SK-MEL-5 (cell line): ENCODE measurements around the gene ECPAS. TPM values are rescaled to one million over a fixed set of nuclear protein-coding genes. Genes with fewer than 3 reads are reported as not detected.
"Not testable (repeated sequence)": the region's sequence is repeated elsewhere in the genome, so short reads cannot be mapped to it uniquely, and the experiment has no call there.

Experiments used
- DNase-seq: peaks from one replicate; pipeline ENCODE4 v3.0.0-alpha.2; 2016; ENCODE audit warnings: low read depth, low spot score
- in situ Hi-C: cut with HindIII; loops from 2 replicates; pipeline ENCODE4 v1.10.0; 2016; ENCODE audit warnings: low sequenced_read_pairs, high pct_unique_total_duplicates, low pct_unique_long_range_greater_than_20kb
- total RNA-seq: library from RNA; depleted of rRNA; stranded (reverse); fragments of >200 nt; shearing (Covaris generic); gene quantifications from 2 replicates; pipeline ENCODE4 v1.2.3, GENCODE V29; 2014

ECPAS gene
- total RNA-seq, 1 experiment from 2014 or later, result 54.1 TPM

DNA sequence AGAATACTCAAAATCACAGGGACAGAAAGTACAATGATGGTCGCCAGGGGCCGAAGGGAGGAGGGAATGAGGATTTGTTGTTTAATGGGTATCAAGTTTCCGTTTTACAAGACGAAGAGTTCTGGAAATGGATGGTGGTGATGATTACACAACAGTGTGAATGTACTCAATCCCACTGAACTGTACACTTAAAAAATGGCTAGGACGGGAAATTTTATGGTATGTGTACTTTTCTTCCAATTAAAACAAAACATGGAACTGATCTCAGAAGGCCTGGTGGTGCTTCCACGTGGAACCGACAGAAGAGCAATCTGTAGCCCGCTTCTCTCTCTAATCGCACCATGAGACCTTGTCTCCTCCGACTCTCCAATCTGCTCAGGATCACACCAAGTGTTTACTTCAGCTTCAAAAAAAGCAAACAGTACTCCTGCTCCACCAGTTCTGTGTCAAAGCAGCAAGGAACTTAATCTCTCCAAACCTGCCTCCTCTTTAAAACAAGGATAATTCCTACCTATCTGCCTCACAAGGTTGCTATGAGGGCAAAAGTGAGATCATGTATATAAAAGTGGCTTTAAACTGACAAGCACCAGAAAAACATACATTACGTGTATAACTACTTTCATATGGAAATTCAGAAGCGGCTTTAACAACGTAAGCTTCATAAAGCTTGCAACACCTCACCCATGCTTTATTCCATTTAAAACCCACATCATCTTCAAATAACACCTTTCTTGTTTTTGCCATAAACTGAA is 2.1 kb downstream of the ECPAS start:
- in situ Hi-C loops, result no loop called here
- DNase-seq, result no peak

DNA sequence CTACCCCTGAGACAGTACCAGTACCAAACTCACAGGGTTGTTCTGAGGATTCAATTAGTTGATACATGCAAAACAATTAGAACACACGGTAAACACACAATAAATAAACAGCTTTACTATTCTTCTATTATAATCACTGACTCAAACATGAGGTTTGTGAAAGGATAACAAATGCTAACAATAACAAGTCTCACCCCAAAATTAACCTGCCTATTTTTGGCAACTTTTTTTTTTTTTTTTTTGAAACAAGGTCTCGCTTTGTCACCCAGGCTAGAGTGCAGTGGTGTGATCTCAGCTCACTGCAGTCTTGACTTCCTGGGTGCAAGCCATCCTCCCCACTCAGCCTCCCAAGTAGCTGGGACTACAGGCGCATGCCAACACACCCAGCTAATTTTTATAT is 6.5 kb downstream of the ECPAS start:
- in situ Hi-C loops, result no loop called here
- DNase-seq, result no peak

DNA sequence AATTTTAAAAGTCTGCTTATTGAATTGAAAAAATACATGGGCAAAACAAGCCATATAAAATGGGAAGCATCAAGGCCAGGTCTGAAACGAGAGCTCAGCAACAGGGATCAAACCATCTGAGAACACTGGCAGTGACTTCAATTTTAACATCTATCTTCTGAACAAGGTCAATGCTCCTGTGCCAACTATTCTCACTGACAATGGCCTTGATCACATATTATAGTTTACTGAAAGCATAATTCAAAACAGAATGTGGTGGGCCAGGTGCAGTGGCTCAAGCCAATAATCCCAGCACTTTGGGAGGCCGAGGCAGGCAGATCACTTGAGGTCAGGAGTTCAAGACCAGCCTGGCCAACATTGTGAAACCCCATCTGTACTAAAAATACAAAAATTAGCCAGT is 9.0 kb downstream of the ECPAS start:
- no peak for DNase-seq
- in situ Hi-C loops, result no loop called here

DNA sequence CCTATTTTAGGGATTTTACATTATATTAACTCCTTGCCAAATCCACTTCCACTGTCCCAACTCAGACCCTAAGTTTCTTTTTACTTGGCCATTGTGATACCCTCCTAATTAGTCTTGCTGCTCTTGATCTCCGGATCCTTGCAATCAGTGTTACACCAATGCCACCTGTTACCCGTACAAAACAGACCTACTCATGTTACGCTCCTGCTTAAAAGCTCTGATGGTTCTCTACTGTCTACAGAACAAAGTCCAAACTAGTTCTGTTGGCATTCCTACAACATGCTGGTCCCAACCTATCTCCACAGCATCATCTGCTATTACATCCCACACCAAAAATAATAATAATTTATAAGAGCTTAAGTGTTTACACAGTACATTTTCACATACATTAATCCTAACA is 9.8 kb downstream of the ECPAS start:
- in situ Hi-C loops, result no loop called here
- DNase-seq, result no peak

DNA sequence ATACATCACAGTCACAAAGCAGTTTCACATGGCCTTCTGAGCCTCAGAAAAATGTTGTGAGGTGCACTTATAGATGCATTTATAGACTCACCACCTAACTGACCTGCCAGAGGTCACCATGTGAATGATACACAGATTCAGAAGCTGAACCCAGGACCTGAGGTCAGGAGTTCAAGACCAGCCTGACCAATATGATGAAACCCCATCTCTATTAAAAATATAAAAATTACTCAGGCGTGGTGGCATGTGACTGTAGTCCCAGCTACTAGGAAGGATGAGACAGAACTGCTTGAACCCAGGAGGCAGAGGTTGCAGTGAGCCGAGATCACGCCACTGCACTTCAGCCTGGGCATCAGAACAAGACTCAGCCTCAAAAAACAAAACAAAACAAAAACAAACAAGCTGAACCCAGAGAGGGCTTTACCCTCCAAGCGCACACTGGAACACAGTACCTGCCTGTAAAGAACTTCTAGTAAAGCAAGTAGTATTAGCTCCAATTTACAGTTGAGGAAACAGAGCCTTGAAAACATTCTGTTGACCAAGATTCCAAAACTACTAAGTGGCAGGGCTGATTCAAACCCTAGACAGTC is 16.3 kb downstream of the ECPAS start:
- DNase-seq, result no peak
- in situ Hi-C loops, result no loop called here

DNA sequence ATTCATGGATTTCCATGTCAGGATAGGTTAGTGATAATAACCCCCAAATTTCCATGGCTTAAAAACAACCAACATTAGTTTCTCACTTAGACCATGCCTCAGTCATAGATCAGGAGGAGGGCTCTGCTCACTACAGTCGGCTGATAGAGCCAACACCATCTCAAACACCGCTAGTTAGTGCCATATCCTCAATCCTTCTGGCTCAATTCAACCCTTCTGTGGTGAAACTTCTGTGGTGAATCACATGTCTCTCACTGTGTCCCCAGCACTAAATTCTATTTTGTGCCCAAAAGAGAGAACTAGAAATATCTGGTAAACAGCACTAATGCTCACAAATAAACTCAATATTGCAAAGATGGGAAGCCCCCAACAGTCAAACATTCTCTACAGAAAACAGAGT is 21.1 kb downstream of the ECPAS start:
- no peak for DNase-seq
- in situ Hi-C loops, result no loop called here

DNA sequence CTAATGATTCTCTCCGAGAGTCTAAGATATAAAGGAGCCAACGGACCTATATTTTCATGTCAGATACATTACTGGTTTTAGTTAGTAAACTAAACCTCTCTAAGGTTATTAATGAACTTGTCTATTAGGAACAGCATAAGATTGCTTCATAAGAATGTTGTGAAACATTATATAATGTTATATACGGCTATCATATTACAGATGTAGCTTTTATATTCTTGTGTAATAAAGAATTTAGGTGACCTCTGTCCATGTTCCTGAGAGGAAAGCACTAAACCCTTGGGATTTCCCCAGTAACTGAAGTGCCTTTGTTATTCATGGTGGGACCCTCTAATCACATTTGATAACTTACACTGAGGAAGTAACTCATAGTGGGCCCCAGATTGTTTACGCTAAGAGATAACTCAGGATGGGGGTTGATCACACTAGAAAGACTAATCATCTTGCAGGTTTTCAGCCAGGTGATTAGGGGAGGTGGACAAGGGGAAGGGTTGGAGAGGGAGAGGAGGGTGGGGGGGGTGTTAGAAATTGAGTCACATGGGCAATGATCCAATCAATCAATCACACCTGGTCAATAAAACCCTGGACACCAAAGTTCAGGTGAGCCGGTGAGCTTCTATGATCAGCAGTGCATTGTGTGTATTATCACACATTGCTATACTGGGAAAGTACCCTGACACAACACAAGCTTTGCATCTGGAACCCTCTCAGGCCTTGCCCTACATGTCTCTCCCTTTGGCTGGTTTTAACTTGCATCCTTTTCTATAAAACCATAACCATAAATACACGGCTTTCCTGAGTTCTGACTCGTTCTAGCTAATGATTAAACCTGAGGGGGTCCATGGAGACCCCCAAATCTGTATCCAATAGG is 25.8 kb downstream of the ECPAS start:
- in situ Hi-C loops, result no loop called here
- DNase-seq, result no peak

DNA sequence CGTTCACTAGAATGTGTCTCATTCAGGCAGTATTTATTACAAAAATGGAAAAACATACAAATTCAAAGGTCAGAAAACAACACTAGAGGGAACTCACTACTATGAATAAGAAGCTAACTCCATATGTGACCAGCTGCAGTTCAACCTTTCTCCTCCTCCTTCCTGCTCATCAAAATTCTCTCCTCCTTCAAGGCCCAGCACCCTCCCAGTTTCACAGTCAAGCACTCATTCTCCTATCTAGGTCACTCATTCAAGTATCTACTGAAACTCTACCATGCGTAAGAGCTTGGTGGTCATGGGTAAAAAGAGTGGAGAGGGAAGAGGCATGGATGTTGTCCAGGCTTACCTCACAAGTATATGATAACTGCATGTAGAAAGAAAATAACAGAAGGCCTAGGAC is 27.7 kb downstream of the ECPAS start:
- no peak for DNase-seq
- in situ Hi-C loops, result no loop called here

DNA sequence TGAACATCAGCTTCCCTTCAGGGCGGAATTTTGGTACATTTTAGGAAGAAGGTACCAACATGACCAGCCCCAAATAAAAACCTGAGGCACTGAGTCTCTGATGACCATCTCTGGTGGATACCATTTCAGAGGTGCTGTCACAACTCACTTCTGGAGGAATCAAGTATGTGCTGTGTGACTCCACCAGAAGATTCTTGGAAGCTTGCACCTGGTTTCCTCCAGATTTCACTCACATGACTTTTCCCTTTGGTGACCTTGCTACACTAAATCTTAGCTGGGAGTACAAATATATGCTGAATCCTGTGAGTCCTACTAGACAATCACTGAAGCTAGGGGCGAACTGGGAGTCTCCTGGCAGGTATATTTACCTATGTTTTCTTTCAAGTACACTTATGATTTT is 28.5 kb downstream of the ECPAS start:
- DNase-seq, result no peak
- in situ Hi-C loops, result no loop called here

DNA sequence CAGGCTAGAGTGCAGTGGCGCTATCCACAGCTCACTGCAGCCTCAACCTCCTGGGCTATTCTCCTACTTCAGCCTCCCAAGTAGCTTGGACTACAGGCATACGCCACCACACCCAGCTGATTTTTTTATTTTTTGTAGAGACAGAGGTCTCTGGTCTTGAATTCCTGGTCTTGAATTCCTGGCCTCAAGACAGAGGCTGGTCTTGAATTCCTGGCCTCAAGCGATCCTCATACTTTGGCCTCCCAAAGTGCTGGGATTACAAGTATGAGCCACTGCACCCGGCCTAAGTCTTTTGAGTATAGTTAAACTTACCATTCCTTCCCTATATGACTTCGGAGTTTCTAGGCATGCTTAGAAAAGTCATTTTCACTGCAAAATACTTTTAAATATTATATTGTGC is 29.4 kb downstream of the ECPAS start:
- in situ Hi-C loops, result no loop called here
- no peak for DNase-seq

DNA sequence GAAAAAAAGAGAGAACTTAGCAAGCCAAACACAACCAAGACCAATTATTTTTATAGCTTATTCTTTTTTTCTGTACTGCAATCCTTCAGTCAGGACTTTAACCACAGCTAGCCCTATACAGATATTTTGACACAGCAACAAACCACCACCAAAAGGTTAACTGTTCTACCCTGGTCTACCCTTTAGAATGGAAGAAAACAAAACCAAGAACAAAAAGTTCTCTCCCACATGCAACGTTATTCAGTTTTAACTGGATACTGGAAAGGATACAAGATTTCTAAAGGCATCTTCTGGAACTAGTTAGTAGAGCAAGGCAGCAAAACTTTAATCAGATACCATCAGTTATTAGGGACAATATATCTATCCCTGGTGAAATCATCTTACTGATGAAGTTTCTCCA is 32.6 kb downstream of the ECPAS start:
- in situ Hi-C loops, result no loop called here

DNA sequence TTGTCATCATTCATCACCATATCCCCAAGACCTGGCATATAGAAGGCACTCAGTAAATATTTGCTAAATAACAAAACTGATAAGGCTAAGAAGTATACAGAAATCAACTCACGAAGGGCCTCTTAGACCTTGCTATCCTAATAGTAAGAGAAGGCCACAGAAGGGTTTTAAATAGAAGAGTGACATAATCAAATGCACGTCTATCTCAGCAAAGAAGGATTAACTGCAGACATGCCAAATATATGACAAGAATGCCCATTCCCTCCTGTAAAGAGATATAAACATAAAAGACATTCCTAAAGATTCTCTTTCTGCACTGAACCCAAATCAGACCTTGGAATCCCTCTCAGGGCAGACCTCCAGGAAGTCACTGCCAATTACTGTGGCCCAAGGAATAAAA is 34.1 kb downstream of the ECPAS start:
- in situ Hi-C loops, result no loop called here
- DNase-seq, result no peak

More for the DNA sequence above, 32.6 kb downstream of the ECPAS start:
- DNase-seq, result no peak

DNA sequence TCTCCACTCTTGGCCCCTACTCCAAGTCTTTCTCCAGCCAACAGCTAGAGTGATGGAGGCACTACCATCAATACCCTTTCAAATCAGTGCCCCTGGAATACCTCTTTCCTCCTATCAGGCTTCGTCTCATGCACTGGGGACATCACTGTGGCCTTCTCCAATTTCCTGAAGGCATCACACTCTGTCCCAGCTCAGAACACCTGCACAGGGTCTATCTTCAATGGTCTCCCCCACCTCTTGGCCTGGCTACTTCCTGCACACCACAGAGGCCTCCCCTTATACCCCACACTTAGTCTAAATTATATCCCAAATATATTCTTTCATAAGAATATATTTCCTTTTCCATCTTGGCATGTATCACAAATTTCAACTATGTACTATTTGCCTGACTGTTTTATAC is 34.5 kb downstream of the ECPAS start:
- in situ Hi-C loops, result no loop called here
- no peak for DNase-seq

DNA sequence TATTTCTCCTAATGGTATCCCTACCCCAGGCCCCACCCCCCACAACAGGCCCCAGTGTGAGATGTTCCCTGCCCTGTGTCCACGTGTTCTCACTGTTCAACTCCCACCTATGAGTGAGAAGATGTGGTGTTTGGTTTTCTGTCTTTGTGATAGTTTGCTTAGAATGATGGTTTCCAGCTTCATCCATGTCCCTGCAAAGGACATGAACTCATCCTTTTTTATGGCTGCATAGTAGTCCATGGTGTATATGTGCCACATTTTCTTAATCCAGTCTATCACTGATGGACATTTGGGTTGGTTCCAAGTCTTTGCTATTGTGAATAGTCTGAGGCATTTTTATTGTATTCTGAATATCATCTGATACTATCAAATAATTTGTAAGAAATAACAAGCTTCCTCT is 38.4 kb downstream of the ECPAS start:
- in situ Hi-C loops, DNase-seq: not testable (repeated sequence)

DNA sequence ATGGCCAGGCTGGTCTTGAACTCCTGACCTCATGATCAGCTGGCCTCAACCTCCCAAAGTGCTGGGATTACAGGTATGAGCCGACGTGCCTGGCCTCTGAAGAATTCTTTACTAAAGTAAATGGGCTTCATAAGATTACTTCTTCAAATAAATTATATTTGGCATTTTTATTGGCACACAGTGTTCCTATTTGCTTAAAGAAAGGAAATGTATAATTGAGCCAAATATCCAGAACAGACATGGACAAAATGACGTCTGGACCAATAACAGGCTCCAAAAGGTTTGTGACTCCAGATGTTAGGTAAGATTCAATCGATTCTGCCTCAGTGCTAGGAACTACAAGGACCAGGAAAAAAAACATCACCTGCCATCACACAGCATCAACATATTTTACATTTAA is 40.7 kb downstream of the ECPAS start:
- in situ Hi-C loops, result no loop called here
- no peak for DNase-seq

DNA sequence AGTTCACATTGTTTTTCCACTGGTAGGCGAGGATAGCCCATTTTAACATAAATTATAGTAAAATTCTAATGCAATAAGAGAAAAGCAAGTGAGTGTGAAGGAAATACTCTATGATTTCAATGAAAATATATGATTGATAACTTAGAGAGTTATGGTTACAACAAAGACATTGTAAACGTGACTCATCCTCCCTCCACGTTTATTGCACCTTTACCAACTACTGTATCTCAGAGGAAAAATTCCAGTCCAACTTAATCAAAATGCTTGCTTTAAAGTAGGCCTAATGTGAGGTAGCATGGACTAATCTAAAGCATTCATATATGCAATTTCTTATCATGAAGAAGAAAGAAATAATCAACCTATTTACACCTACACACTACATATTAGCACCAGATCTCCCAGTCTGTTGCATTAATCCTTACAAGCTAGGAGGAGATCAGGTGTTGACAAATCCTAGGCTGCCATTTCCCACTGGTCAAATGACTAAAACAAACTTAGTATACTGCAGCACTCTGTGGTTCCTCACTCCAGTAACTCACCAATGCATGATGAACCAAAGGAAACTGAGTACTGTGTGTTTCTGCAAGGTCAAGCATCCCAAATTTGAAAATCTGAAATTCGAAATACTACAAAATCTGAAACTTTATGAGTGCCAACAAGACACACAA is 41.7 kb downstream of the ECPAS start:
- no peak for DNase-seq
- in situ Hi-C loops, result no loop called here

DNA sequence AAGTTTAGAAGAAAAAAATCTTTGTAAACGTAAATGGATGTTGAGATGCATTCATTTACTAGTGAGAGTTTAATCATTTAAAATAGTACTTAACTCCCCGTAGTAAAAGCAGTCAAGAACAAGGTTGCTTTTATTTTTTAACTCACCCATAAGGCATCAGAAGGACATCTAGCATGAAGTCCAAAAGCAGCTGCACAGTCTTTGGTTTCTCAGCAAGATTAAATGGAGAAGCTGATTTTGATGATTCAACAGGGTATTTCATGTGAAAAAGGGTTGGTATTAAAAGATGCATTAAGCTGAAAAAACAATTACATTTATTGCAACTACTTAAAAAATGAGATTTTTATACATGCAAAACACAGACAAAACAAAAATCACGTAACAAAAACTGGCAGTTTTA is 44.0 kb downstream of the ECPAS start:
- no peak for DNase-seq
- in situ Hi-C loops, result no loop called here

DNA sequence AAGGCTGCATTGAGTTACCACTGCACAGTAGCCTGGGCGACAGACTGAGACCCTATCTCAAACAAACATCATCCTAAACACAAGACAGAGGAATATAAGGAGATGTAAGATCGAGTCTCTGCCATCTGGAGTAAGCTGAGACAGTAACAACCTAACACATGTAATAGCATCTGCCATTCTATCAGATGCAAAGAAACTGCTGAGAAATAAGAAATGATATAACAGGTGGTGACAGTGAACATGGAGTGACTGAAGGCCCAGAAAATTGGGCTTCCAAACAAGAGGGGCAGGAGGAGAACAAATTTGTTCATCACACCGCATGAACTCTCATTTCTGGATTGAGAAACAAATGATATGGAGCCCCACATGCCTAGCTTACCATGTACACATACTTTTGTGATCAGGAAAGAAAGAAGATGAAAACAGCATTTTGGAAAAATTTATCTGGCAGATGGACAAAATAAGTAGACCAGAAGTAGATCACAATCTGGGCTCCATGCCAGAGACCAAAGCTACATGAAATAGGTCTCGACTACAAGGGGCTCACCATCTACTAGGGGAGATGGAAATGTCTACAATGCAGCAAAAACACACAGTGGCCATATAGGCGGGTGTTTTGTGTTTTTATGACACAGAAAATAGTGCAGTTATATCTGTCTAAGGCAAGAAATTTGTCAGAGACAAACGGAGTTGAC is 45.5 kb downstream of the ECPAS start:
- in situ Hi-C loops, result no loop called here
- DNase-seq, result no peak
